NCI-H774 (cell line): ENCODE measurements around the gene RFXANK.
"Not testable (repeated sequence)": the region's sequence is repeated elsewhere in the genome, so short reads cannot be mapped to it uniquely, and the experiment has no call there.

ENCODE experiments used
- DNase-seq: peaks from one replicate; lab custom pipeline; 2025; lab: John Stamatoyannopoulos, UW

RFXANK gene

DNA sequence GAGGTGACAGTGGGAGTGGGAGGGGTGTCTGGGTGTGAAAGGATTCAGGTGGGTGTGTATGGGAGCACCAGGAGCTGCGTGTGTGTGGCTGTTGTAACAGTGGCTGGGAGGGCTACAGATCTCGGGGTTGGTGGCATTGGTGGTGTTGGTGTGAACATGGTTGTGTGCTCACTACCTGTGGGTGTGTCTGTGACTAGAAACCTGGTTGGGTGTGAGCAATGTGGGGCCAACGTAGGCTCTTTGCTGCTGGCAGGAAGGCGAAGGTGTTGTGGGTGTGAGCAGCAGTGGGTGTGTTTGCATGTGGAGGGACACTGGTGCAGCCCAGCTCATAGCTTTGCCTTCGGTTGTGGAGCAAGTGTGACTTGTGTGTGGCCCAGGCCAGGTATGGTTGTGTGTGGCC, 14.9 kb downstream of the RFXANK start:
- DNase-seq, result no peak

DNA sequence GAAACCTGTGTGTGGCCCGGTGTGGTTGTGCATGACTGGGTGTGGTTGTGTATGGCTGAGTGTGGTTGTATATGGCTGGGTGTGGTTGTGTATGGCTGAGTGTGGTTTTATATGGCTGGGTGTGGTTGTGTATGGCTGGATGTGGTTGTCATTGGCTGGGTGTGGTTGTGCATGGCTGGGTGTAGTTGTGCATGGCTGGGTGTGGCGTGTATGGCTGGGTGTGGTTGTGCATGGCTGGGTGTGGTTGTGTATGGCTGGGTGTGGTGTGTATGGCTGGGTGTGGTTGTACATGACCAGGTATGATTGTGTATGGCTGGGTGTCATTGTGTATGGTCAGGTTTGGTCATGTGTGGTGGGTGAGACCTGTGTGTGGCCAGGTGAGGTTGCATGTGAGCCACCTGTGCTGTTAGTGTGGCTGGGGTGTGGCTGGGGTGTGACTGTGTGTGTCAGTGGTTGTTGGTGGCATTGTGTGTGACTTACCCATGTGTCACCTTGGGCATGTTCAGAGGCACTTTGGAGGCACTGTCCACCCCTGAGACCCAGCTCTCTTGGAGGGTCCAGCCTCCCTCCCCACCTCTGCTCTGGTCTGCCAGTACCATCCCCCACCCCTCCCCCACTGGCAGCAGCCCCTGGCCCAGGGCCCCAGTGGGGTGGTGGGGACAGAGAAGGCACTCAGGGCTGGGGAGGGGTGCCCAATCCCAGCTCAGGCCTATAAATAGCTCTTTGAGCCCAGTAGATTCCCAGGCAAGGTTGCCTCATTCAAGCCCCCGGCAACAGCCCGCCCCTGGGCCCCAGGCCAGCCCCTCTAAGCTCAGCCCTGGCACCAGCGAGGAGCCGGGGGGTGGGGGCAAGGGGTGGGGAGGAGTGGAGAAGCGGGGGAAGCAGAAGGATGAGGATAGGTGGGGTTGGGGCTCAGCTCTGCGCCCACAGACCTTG, 15.8 kb downstream of the RFXANK start:
- DNase-seq, result no peak

DNA sequence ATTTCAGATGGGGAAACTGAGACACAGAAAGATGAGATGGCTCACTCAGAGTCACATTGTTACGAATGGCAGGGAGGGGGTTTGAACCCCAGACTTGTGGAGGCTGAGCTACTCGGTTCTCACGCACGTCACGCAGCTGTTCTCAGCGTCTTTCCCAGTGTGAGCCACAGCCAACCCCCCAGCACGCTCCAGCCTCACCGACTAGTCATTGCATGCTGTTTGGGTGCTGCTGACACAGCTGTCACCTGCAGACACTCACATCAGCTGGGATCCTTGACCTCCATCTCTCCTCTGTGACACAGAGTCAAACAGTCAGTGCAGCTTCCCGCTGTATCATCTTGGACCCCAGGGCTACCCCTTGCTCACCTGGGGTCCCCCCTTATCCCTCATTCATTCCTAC, 17.3 kb downstream of the RFXANK start:
- no peak for DNase-seq

DNA sequence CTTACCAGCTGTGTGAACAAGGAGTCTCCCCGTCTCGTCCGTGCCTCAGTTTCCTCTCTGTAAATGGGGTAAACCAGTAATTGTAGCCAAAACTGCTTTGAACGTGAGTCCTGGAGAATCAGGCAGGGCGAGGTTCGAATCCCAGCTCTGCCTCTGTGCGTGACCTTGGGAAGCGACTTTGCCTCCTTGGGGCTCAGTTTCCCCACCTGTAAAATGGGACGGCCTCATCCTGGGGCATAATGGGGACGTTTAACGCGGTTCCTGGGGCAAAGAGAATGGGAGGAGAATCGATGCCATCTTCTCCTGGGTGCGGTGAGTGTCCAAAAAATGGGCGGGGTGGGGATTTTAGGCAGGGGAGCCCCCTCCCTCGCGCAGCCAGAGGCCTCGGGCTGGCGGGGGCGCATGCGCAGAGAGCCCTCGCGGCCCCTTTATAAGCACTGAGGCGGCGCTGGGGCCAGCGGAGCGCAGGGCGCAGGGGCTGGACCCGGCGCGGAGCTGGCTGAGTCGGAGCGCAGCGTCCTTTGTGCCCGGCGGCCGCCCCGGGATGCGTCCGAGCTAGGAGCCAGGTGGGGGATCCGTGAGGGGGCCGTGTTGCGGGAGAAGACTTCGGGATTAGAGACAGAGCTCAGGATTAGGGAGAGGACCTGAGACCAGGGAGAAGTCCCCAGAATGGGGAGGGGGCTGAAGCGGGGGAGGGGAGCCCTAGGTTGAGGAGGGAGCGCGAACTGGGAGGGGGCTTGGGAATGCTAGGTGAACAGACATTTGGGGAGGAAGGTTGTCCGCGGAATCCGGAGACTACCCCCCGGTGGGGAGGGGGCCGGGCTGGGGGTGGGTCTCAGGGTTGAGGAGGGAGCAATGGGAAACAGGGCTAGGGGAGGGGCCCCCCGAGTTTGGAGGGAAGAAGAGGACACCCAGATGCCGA, 19.7 kb downstream of the RFXANK start, which contains the start of gene NCAN:
NCAN (plus strand) TSS at position 460 of the 922 bp plus-strand sequence. CDS start 4,996 bp downstream, outside the sequence.
- DNase-seq, result no peak

DNA sequence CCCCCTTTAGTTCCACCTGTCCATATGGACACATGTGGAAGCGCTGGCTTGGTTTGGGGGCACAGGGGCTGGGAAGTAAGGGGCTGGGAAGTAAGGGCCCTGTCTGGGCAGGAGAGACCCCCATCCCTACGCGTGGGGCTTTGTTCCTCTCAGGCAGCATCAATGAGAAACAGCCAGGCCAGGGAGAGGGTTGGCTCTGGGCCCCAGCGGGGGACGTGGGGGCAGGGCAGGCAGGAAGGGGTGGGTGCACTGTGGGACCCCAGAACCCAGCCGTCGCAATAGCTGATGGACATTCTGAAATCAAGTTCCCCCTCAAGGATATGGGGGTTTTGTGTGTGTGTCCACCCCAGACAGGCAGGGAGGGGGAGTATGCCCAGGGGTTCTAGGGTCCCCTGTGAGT, 20.9 kb downstream of the RFXANK start:
- DNase-seq, result no peak

DNA sequence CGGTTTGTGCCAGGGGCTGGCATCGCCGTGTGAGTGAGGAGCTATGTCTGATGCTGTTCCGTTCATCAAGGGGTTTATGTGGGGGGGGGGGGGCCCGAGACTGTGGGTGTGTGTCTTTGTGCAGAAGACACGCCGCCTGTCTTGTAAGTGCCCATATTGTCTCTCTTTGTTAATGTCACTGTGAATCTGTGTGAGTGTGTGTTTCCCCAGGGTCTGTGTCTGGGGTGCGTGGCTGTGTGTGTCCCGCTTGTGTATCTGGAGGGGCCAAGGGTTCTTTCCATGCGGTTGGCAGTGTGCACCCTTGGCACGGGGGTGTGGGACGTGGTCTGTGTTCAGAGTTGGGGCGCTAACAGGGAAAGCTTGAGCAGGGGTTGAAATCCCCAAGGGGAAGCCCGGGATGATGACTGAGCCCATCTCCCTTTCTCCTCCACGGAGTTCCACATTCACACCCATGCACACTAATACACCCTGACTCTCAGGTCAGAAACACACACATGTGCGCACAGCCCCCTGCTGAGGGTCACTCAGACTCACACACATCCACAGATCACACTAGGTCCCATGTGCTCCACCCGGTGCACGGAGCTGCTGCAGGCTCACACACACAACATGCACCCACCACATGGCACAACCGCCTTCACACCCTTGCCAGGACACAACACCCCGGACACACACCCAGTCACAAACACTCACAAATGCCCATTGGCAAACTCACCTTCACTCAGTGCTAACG, 21.5 kb downstream of the RFXANK start:
- no peak for DNase-seq

DNA sequence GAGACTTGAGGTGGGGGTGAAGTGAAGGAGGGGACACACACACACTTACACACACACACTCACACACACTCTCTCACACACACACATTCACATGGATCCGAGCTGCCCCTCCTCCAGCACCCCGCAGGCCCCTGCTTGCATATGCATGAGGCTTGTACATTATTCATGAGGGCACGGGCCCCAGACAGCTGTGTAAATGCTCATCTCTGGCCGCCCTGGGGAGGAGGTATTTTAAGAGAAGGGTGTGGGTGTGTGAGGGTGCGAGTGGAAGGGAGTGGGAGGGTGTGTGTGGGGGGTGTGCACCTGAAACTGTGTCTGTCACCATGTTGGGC, 22.1 kb downstream of the RFXANK start:
- DNase-seq, result no peak

DNA sequence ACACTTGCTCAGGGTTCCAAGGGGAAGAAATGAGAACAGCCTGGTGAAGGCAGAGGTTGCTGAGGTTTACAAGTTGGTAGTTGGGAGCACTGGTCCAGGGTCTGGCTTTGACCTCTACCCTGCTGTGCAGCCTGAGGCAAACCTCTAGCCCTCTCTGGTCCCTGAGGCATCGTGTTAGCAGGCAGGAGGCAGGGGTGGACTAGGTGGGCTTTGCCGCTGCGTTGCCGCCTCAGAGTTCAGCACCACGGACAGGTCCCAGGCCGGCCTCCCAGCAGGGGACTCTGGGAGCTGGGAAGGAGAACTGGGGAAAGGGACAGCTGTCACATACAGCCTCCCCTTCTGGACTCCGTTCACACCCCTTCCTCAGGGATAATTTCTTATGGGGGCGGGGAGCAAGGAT, 22.8 kb downstream of the RFXANK start:
- DNase-seq, result no peak

DNA sequence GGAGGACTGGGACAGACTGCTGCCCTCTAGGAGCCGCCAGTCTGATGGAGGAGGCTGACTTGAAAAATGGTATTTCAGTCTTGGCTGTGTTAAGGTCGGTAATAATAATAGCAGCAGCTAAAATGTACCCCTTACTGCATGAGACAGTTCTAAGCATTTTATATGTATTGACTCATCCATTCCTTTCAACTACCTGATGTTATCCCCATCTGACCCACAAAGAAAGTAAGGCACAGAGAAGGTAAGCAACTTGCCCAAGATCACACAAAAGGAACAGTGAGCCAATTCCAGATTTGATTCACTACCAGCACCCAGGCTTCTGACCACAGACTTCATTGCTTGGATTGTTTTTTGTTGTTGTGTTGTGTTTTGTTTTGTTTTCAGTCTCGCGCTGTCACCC, 23.7 kb downstream of the RFXANK start:
- DNase-seq, result no peak

DNA sequence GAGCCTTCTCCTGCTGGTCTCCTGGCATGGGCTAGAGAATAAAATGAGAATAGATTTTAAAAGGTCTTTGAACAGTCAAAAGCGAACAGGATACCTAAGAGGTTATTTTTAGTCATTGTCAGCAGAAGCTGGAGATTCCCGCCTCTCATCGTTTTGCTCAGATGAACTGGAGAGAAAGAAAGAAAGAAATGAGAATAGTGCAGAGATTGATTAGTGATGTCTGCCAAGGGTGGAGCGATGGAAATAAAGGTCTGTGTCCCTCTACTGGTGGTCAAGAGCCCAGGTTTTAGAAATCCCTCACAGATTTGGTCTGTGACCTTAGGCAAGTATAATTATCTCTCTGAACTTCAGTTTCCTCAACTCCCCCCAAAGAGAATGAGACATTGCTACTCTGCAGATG, 25.0 kb downstream of the RFXANK start:
- DNase-seq, result no peak

DNA sequence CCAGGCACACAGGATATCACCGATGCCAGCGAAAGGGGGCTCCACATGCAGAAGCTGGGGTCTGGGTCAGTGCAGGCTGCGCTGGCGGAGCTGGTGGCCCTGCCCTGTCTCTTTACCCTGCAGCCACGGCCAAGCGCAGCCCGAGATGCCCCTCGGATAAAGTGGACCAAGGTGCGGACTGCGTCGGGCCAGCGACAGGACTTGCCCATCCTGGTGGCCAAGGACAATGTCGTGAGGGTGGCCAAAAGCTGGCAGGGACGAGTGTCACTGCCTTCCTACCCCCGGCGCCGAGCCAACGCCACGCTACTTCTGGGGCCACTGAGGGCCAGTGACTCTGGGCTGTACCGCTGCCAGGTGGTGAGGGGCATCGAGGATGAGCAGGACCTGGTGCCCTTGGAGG, 26.9 kb downstream of the RFXANK start:
- no peak for DNase-seq

DNA sequence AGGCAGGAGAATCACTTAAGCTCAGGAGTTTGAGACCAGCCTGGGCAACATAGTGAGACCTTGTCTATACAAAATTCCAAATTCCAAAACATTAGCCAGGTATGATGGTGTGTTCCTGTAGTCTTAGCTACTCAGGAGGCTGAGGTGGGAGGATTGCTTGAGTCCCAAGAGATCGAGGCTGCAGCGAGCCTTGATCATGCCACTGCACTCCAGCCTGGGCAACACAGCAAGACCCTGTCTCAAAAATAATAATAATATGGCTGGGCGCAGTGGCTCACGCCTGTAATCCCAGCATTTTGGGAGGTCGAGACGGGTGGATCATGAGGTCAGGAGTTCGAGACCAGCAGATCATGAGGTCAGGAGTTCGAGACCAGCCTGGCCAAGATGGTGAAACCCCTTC, 28.9 kb downstream of the RFXANK start:
- not testable (repeated sequence) for DNase-seq

DNA sequence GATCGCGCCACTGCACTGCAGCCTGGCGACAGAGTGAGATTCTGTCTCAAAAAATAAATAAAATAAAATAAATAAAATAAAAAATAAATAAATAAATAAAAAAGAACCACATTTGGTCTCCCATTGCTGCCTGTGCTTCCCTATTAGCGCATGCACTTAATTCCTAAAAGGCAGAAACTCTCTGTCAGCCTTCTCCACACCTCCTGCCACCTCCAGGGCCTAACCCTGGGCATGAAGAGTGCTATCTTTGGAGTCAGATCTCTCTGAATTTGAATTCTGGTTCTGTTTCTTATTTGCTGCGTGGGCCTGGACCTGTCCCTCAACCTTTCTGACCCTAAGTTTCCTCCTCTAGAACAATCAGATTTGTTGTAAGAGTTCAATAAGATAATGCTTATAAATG, 31.0 kb downstream of the RFXANK start:
- no peak for DNase-seq

DNA sequence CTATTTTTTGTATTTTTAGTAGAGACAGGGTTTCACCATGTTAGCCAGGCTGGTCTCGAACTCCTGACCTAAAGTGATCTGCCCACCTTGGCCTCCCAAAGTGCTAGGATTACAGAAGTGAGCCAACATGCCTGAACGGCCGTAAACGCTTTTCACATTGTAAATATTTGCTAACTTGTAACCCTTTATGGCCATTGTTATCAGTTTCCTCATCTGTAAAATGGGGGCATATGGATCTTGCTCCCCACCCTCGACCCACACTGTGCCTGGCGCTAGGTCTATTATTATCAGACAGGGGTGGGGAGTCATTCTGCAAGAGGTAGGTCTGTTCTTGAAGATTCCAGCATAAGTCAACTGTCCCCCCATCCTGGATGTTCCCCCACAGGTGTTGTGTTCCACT, 31.6 kb downstream of the RFXANK start:
- no peak for DNase-seq

DNA sequence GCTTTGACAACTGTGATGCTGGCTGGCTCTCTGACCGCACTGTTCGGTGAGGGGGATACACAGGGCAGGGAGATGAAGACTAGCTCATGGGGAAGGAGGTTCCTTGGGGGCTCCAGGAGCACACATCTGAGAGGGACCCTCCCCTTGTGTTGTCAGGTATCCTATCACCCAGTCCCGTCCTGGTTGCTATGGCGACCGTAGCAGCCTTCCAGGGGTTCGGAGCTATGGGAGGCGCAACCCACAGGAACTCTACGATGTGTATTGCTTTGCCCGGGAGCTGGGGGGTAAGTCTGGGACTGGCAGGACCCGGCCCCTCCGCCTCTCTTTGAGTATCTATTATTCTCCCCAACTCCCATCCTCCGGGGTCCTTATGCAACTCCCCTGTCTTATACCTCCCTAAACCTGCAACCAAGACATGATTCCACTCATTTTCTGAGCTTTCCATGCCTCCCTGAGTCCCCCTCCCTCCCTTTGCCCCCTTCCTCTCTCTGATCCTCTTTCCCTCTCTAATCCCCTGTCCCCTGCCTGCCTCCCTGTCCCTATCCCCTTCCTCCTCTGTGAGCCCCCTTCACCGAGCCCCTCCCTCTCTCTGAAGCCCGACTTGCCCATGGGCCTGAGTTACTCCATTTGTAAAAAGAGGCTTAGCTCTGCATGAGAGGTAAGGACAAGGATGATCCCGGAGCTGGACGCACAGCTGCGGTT, 32.2 kb downstream of the RFXANK start:
- no peak for DNase-seq

DNA sequence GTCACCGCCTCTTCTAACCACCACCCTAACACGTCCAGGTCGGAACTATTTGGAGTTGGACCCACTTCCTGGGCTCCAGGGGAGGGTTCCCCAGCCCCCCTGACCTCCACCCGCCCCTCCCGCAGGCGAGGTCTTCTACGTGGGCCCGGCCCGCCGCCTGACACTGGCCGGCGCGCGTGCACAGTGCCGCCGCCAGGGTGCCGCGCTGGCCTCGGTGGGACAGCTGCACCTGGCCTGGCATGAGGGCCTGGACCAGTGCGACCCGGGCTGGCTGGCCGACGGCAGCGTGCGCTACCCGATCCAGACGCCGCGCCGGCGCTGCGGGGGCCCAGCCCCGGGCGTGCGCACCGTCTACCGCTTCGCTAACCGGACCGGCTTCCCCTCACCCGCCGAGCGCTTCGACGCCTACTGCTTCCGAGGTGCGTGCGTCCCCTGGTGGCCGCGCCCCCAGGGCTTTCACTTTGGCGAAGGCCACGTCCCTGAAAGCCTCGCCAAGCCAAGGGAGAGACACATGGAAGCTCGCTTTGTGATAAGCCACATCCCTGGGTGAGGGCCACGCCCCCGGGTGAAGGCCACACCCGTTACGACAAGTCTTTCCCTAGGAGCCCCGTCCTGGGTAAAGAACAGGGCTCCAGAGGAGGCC, 32.9 kb downstream of the RFXANK start:
- DNase-seq, result peak; percentile 73

DNA sequence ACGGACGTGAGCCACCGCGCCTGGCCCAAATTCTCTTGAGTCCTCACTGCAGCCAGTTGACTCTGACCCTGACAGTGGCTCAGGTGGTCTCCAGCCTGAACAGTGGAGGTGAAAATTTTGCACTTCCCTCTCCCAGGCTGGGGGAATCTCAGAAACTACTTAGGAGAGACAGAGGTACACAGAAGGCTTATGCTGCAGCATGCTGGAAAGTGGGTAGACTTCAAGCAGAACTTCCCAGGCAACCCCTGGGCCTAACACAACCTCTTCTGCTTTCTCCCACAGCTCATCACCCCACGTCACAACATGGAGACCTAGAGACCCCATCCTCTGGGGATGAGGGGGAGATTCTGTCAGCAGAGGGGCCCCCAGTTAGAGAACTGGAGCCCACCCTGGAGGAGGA, 34.1 kb downstream of the RFXANK start:
- DNase-seq, result no peak

DNA sequence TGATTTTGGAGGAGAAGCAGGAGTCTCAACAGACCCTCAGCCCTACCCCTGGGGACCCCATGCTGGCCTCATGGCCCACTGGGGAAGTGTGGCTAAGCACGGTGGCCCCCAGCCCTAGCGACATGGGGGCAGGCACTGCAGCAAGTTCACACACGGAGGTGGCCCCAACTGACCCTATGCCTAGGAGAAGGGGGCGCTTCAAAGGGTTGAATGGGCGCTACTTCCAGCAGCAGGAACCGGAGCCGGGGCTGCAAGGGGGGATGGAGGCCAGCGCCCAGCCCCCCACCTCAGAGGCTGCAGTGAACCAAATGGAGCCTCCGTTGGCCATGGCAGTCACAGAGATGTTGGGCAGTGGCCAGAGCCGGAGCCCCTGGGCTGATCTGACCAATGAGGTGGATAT, 34.6 kb downstream of the RFXANK start:
- DNase-seq, result no peak

DNA sequence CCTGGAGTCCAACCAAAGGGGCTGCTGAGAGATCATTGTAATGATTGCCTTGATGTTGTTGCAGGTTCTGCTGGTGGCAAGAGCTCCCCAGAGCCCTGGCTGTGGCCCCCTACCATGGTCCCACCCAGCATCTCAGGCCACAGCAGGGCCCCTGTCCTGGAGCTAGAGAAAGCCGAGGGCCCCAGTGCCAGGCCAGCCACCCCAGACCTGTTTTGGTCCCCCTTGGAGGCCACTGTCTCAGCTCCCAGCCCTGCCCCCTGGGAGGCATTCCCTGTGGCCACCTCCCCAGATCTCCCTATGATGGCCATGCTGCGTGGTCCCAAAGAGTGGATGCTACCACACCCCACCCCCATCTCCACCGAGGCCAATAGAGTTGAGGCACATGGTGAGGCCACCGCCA, 35.2 kb downstream of the RFXANK start:
- DNase-seq, result no peak

DNA sequence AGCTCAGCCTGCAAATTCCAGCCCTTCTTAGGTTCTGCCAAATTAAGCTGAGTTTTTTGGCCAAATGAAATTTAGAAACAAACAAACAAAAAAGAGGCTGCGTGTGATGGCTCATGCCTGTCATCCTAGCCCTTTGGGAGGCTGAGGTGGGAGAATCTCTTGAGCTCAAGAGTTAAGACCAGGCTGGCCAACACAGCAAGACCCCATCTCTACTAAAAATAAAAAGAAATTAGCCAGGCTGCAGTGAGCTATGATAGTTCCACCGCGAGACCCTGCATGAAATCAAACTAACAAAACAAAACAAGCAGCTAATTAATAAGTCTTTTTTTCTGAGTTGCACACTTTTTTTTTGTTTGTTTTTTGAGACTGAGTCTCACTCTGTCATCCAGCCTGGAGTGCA, 37.6 kb downstream of the RFXANK start:
- no peak for DNase-seq

DNA sequence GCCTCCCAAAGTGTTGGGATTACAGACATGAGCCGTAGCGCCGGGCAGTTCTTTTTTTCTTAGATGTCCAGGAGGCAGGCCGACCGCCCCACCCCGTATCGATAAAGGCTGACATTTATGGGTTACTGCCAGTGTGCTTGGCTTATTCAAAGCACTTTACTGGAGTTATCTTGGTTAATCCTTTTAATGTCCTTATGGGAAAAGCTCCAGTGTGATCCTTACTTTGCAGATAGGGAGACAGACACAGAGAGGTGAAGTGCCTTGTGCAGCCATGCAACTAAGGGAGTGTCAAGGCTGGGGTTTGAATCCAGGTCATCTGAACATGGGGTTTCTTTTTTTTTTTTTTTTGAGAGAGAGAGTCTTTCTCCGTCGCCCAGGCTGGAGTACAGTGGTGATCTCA, 38.9 kb downstream of the RFXANK start:
- DNase-seq, result no peak
